ENCODE data around the gene BMP8A. TPM values are rescaled to one million over a fixed set of nuclear protein-coding genes. Genes with fewer than 3 reads are reported as not detected.
"Not testable (repeated sequence)": the region's sequence is repeated elsewhere in the genome, so short reads cannot be mapped to it uniquely, and the experiment has no call there.

The BMP8A gene
- total and polyA plus RNA-seq, 4 donors, result 3.0 to 5.0 (median 4.1) TPM

DNA sequence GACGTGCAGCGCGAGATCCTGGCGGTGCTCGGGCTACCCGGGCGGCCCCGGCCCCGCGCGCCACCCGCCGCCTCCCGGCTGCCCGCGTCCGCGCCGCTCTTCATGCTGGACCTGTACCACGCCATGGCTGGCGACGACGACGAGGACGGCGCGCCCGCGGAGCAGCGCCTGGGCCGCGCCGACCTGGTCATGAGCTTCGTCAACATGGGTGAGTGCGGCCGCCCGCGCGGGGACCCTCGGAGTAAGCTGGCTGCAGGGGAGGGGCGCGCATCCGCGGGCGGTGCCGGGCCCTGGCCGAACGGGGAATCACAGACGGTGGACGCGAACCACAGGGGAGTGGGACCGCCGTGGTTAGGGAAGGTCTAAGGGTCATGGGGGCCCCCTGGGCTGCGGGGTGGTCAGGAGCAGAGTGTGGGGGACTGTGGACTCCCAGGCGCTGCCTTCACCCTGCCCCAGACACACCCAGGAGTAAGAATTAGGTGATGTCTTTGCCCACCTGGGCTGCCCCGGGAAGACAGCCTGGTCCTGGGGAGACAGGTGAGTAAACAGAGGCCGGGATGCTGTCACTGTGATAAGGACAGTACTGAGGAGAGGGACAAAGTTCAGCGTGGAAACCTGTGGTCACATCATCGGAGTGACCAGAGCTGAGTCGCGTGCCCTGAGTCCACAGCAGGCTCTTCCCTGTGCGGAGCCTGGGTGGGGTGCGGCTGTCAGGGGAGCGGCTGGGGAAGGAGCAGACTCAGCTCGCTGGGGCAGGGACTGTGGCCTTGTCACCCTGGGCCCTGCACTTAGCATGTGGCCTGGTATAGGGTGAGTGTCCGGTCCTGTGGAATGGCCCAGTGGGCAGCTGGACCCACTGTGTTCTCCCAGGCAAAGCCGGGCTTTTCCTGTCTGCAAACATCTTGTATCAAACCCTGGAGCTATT is 944 bp downstream of the BMP8A start:
- H3K4me3 ChIP-seq (ENCODE audit: low read depth, low read length), result peak overlapping the region; percentile 2
- 16% methylated on average over 59 of the region's 67 CpGs for WGBS (ENCODE audit: insufficient coverage)
- not testable (repeated sequence) for H3K27ac ChIP-seq (ENCODE audit: low read depth, low read length); H3K36me3 ChIP-seq (ENCODE audit: control insufficient read depth, insufficient read depth, low read length); DNase-seq (ENCODE audit: low read depth in 4 of 6, low spot score in 6 of 6); H3K9me3 ChIP-seq (ENCODE audit: control insufficient read depth, insufficient read depth, low read length)
- H3K27me3 ChIP-seq (ENCODE audit: control insufficient read depth, insufficient read depth, low read length), result peaks cover 14% of the 10 kb centered on the region
- H3K4me1 ChIP-seq (ENCODE audit: control insufficient read depth, insufficient read depth, low read length), result peaks cover 28% of the 10 kb centered on the region

- DNase-seq (ENCODE audit: low read depth in 4 of 6, low spot score in 6 of 6); H3K9me3 ChIP-seq (ENCODE audit: control insufficient read depth, insufficient read depth, low read length): not testable (repeated sequence)
- 97% methylated on average over 6 of the region's 13 CpGs for whole genome bisulfite sequencing (ENCODE audit: insufficient coverage)
Measured at GRCh38 chr1:39493043-39493810, 1.8 kb downstream of the BMP8A start.

DNA sequence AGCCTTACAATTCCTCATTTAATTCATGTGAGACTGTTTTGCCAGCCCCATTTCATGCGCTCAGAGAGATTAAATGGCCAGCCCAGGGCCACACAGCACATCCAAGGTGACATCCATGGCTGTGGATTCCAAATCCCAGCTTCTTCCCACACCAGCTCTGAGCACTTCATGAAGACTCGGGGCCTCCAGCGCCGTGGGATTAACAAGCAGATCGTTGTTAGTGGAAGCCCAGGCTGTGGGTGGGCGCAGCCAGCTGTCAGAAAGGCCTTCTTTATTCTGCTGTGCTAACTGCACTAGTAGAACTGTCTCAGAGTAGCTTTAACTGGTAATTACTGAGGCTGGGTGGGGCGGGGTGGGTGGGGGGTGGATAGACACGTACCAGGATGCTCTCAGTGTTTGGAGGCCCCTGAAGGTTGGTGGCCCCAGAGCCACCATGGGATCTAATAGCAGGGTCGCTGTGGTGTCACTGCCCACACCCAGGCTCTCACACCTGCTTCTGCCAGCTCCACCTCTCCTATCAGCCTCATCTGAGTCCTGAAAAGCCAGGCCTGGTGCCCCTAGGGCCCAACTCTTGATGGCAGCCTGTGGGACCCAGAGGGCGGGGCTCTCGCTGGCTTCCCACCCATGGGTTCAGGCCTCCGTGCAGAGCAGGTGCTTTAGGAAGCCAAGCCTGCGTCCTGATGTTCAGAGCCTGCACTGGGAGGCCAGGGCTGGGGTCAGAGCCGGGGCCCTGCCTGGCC is 3.4 kb downstream of the BMP8A start:
- 79% methylated on average over 8 of the region's 14 CpGs for WGBS (ENCODE audit: insufficient coverage)
- no peaks in the 10 kb centered on the region for H3K9me3 ChIP-seq (ENCODE audit: control insufficient read depth, insufficient read depth, low read length)
- H3K4me3 ChIP-seq (ENCODE audit: low read depth, low read length), result no peak overlapping the region
- peaks cover 14% of the 10 kb centered on the region for H3K27me3 ChIP-seq (ENCODE audit: control insufficient read depth, insufficient read depth, low read length)
- H3K36me3 ChIP-seq (ENCODE audit: control insufficient read depth, insufficient read depth, low read length), result peaks cover 5% of the 10 kb centered on the region
- peaks cover 23% of the 10 kb centered on the region for H3K4me1 ChIP-seq (ENCODE audit: control insufficient read depth, insufficient read depth, low read length)
- no peak overlapping the region for H3K27ac ChIP-seq (ENCODE audit: low read depth, low read length)
- peak in 1 of 6 donors; percentile 34 for DNase-seq (ENCODE audit: low read depth in 4 of 6, low spot score in 6 of 6)

More at GRCh38 chr1:39493043-39493810, 1.8 kb downstream of the BMP8A start:
- Histone ChIP-seq H3K4me3 (ENCODE audit: low read depth, low read length) (peak overlapping the region; percentile 2), H3K4me1 (ENCODE audit: control insufficient read depth, insufficient read depth, low read length) (peaks cover 28% of the 10 kb centered on the region), H3K27me3 (ENCODE audit: control insufficient read depth, insufficient read depth, low read length) (peaks cover 14% of the 10 kb centered on the region)
- not testable (repeated sequence) for H3K27ac ChIP-seq (ENCODE audit: low read depth, low read length); H3K36me3 ChIP-seq (ENCODE audit: control insufficient read depth, insufficient read depth, low read length)

DNA sequence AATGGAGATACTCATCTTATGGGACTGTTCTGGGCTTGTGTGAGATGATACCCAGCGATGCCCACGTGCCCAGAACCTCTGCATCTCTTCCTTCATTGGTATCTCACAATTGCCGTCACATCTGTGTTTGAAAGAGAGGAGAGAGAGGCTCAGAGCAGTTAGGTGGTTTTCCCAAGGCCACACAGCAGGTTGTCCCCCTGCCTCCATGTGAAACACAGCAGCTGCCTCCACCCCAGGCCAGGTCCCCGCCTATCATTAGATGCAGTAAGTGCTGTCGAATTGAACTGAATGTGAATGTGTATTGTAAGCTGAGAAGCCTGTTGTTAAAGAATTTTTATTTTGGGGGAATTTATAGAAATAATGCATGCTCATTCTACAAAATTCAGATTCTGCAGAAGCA is 5.1 kb downstream of the BMP8A start:
- no CpG with 5 or more reads among the region's 5 CpGs for WGBS (ENCODE audit: insufficient coverage)
- not testable (repeated sequence) for H3K27me3 ChIP-seq (ENCODE audit: control insufficient read depth, insufficient read depth, low read length); H3K4me3 ChIP-seq (ENCODE audit: low read depth, low read length); H3K9me3 ChIP-seq (ENCODE audit: control insufficient read depth, insufficient read depth, low read length); H3K27ac ChIP-seq (ENCODE audit: low read depth, low read length); DNase-seq (ENCODE audit: low read depth in 4 of 6, low spot score in 6 of 6); H3K36me3 ChIP-seq (ENCODE audit: control insufficient read depth, insufficient read depth, low read length)
- peaks cover 19% of the 10 kb centered on the region for H3K4me1 ChIP-seq (ENCODE audit: control insufficient read depth, insufficient read depth, low read length)

DNA sequence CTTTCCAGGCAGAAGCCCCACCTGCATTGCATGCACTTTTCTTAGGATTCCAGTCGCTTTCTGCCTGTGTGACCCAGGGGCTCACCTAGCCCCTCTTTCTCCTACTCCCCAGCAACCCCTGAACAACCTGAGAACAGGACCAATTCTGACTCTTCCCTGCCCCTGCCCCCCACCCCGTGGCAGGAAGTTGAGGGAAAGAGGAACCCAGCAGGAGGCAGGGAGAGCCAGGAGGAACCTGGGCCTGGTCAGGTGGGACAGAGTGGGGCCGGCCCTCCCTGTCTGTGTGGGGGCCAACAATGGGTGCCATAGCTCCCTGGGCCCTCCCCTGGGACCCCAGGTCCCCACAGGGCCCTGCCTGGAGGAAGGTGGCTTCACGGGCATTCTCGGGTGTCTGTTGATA is 6.1 kb downstream of the BMP8A start:
- DNase-seq (ENCODE audit: low read depth in 4 of 6, low spot score in 6 of 6), result no peak
- WGBS (ENCODE audit: insufficient coverage), result 100% methylated on average over 2 of the region's 5 CpGs
- Histone ChIP-seq H3K9me3 (ENCODE audit: control insufficient read depth, insufficient read depth, low read length) (no peaks in the 10 kb centered on the region), H3K36me3 (ENCODE audit: control insufficient read depth, insufficient read depth, low read length) (peaks cover 5% of the 10 kb centered on the region), H3K27ac (ENCODE audit: low read depth, low read length) (no peak overlapping the region), H3K27me3 (ENCODE audit: control insufficient read depth, insufficient read depth, low read length) (peaks cover 5% of the 10 kb centered on the region), H3K4me3 (ENCODE audit: low read depth, low read length) (no peak overlapping the region), H3K4me1 (ENCODE audit: control insufficient read depth, insufficient read depth, low read length) (peaks cover 15% of the 10 kb centered on the region)

- DNase-seq (ENCODE audit: low read depth in 4 of 6, low spot score in 6 of 6); H3K4me3 ChIP-seq (ENCODE audit: low read depth, low read length); H3K27me3 ChIP-seq (ENCODE audit: control insufficient read depth, insufficient read depth, low read length); H3K36me3 ChIP-seq (ENCODE audit: control insufficient read depth, insufficient read depth, low read length); H3K9me3 ChIP-seq (ENCODE audit: control insufficient read depth, insufficient read depth, low read length); H3K27ac ChIP-seq (ENCODE audit: low read depth, low read length): not testable (repeated sequence)
- peaks cover 10% of the 10 kb centered on the region for H3K4me1 ChIP-seq (ENCODE audit: control insufficient read depth, insufficient read depth, low read length)
- WGBS (ENCODE audit: insufficient coverage), result 67% methylated on average over 1 of the region's 9 CpGs
Measured at GRCh38 chr1:39498096-39498710, 6.8 kb downstream of the BMP8A start.

DNA sequence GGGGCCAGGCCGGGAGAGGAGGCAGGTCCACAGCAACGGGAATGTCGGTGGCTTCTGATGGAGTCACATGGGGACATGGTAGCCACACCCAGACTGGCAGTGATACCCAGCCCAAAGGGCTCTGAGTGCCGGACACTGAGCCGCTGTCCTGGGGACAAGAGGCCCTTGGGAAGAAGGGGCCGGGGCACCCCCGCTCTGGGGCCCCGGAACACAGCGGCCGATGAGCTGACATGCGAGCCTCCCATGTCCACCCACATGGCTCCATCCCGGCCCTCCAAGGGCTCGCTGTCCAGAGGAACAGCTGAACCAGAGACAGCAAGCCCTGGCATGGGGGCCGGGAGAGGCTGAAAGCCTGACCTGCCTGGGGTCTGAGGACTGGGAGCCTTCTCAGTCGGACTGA is 7.4 kb downstream of the BMP8A start:
- not testable (repeated sequence) for H3K4me3 ChIP-seq (ENCODE audit: low read depth, low read length); H3K9me3 ChIP-seq (ENCODE audit: control insufficient read depth, insufficient read depth, low read length); H3K27ac ChIP-seq (ENCODE audit: low read depth, low read length); H3K36me3 ChIP-seq (ENCODE audit: control insufficient read depth, insufficient read depth, low read length); H3K27me3 ChIP-seq (ENCODE audit: control insufficient read depth, insufficient read depth, low read length); DNase-seq (ENCODE audit: low read depth in 4 of 6, low spot score in 6 of 6)
- peaks cover 10% of the 10 kb centered on the region for H3K4me1 ChIP-seq (ENCODE audit: control insufficient read depth, insufficient read depth, low read length)
- no CpG with 5 or more reads among the region's 15 CpGs for WGBS (ENCODE audit: insufficient coverage)

DNA sequence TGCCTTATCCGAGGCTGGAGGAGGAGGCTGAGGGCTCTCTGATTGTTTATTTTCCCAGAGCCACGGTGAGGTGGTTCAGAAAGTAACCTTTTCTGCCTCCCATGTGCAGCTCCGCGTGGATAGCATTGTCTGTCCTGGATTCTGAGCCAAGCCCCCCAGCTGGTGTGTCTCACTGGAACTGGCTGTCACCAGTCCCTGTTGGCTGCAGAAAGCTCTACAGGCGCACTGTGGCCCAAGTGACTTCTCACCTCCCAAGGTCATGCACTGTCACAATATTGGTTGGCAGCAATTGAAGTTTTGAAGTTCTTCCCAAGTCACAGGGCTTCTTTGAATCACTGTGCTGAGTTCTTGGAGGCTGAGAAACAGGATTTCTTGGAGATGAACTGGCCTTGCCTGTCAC is 8.2 kb downstream of the BMP8A start:
- H3K9me3 ChIP-seq (ENCODE audit: control insufficient read depth, insufficient read depth, low read length), result no peaks in the 10 kb centered on the region
- no peak overlapping the region for H3K4me3 ChIP-seq (ENCODE audit: low read depth, low read length)
- DNase-seq (ENCODE audit: low read depth in 4 of 6, low spot score in 6 of 6), result no peak
- no peak overlapping the region for H3K27ac ChIP-seq (ENCODE audit: low read depth, low read length)
- 64% methylated on average over 4 of the region's 5 CpGs for WGBS (ENCODE audit: insufficient coverage)
- peaks cover 5% of the 10 kb centered on the region for H3K4me1 ChIP-seq (ENCODE audit: control insufficient read depth, insufficient read depth, low read length)
- no peaks in the 10 kb centered on the region for H3K27me3 ChIP-seq (ENCODE audit: control insufficient read depth, insufficient read depth, low read length)
- peaks cover 5% of the 10 kb centered on the region for H3K36me3 ChIP-seq (ENCODE audit: control insufficient read depth, insufficient read depth, low read length)

- Histone ChIP-seq H3K4me3 (ENCODE audit: low read depth, low read length) (no peak overlapping the region), H3K27me3 (ENCODE audit: control insufficient read depth, insufficient read depth, low read length) (no peaks in the 10 kb centered on the region), H3K4me1 (ENCODE audit: control insufficient read depth, insufficient read depth, low read length) (no peaks in the 10 kb centered on the region), H3K27ac (ENCODE audit: low read depth, low read length) (no peak overlapping the region), H3K36me3 (ENCODE audit: control insufficient read depth, insufficient read depth, low read length) (peaks cover 3% of the 10 kb centered on the region), H3K9me3 (ENCODE audit: control insufficient read depth, insufficient read depth, low read length) (no peaks in the 10 kb centered on the region)
- no peak for DNase-seq (ENCODE audit: low read depth in 4 of 6, low spot score in 6 of 6)
- WGBS (ENCODE audit: insufficient coverage), result 92% methylated on average over 3 of the region's 4 CpGs
Measured at GRCh38 chr1:39500862-39501389, 9.5 kb downstream of the BMP8A start.
